ENCODE measurements around the gene WDR83. TPM values are rescaled to one million over a fixed set of nuclear protein-coding genes. Genes with fewer than 3 reads are reported as not detected.

The WDR83 gene
- total and polyA plus RNA-seq, 2 of the 4 experiments (the other 2 are of a cell fraction): 5.9 to 8.9 TPM

DNA sequence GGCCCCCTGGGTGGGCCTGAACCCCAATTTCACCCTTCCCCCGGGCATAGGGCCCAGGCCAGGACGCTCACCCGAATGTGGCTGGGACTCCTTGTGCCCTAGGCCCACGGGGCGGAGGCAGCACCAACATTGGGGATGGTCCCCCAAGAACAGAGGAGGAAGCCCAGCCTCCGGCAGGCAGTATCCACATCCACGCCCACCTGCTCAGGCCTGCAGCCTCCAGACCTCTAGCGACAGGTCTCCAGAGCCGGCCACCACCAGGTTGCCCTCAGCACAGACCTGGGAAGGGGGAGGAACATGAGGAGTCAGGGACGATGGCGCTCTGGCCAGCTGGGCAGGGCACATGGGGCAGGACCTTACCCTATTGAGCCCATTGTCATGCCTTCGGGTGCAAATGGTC, 22.4 kb downstream of the WDR83 start:
- ChIA-PET CTCF (no interaction called here), POLR2A (ENCODE audit: unreplicated experiment) (no interaction called here)
- H2BK120ac ChIP-seq (ENCODE audit: low read depth, low read length): no peak overlapping the region
- intact Hi-C loops (cut with micrococcal nuclease): no loop called here
- H2AK9ac ChIP-seq (replicated peaks; ENCODE audit: low read depth, low read length, poor library complexity): no peak overlapping the region
- no peak overlapping the region for H3K56ac ChIP-seq (ENCODE audit: extremely low read depth, insufficient read depth, low read length)
- no peak overlapping the region for H3K18ac ChIP-seq (ENCODE audit: low read depth, low read length)
- no TSS peak for BruUV-seq (replicated peaks)
- H4K20me1 ChIP-seq (ENCODE audit: insufficient read depth, low read length): no peaks in the 10 kb centered on the region
- H3K27me3 ChIP-seq (ENCODE audit: control insufficient read depth, insufficient read depth, low read length): no peaks in the 10 kb centered on the region
- in situ Hi-C loops (cut with MboI; ENCODE audit: low sequenced_read_pairs): no loop called here
- no peak overlapping the region for H2BK15ac ChIP-seq (ENCODE audit: low read depth, low read length)
- H3K14ac ChIP-seq (replicated peaks; ENCODE audit: low read depth, low read length): no peak overlapping the region
- no peak overlapping the region for H2BK5ac ChIP-seq (ENCODE audit: low read depth, low read length, poor library complexity, severe bottlenecking)
- TF ChIP-seq MAZ (IDR thresholded peaks at IDR 0.05; ENCODE audit: borderline replicate concordance, low read depth, low read length) (no peak), RFX5 (IDR thresholded peaks at IDR 0.05; ENCODE audit: low read depth, low read length) (no peak), CHD1 (IDR thresholded peaks at IDR 0.05; ENCODE audit: low read depth, low read length) (no peak), BHLHE40 (IDR thresholded peaks at IDR 0.05; ENCODE audit: low read depth, low read length) (no peak), NFE2L2 (IDR thresholded peaks at IDR 0.05; ENCODE audit: low read depth, low read length) (no peak), FOS (IDR thresholded peaks at IDR 0.05; ENCODE audit: low read depth, low read length) (no peak), MXI1 (IDR thresholded peaks at IDR 0.05; ENCODE audit: borderline replicate concordance, low read depth, low read length) (no peak), MAFK (IDR thresholded peaks at IDR 0.05; ENCODE audit: low read depth, low read length) (no peak), RCOR1 (IDR thresholded peaks at IDR 0.05; ENCODE audit: insufficient replicate concordance, low read length) (no peak), SMC3 (IDR thresholded peaks at IDR 0.05; ENCODE audit: low read depth, low read length) (no peak), CEBPB (IDR thresholded peaks at IDR 0.05; ENCODE audit: low read depth, low read length) (no peak), RAD21 (IDR thresholded peaks at IDR 0.05; ENCODE audit: low read length) (no peak), POLR2A (IDR thresholded peaks at IDR 0.05; ENCODE audit: low read depth, low read length) (no peak), CTCF (conservative IDR thresholded peaks at IDR 0.05; ENCODE audit: low read depth, low read length) (no peak)
- TF ChIP-seq, protein P1, sequence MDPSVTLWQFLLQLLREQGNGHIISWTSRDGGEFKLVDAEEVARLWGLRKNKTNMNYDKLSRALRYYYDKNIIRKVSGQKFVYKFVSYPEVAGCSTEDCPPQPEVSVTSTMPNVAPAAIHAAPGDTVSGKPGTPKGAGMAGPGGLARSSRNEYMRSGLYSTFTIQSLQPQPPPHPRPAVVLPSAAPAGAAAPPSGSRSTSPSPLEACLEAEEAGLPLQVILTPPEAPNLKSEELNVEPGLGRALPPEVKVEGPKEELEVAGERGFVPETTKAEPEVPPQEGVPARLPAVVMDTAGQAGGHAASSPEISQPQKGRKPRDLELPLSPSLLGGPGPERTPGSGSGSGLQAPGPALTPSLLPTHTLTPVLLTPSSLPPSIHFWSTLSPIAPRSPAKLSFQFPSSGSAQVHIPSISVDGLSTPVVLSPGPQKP (IDR thresholded peaks at IDR 0.05; ENCODE audit: borderline replicate concordance, low read depth, low read length): no peak
- TF ChIP-seq, protein P2, sequence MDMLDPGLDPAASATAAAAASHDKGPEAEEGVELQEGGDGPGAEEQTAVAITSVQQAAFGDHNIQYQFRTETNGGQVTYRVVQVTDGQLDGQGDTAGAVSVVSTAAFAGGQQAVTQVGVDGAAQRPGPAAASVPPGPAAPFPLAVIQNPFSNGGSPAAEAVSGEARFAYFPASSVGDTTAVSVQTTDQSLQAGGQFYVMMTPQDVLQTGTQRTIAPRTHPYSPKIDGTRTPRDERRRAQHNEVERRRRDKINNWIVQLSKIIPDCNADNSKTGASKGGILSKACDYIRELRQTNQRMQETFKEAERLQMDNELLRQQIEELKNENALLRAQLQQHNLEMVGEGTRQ (IDR thresholded peaks at IDR 0.05; ENCODE audit: low read depth, low read length): no peak
- H3K4me2 ChIP-seq (ENCODE audit: low read depth, low read length): no peak overlapping the region
- H3K4me3 ChIP-seq (ENCODE audit: insufficient read depth, low read depth, low read length): no peak overlapping the region
- no peak overlapping the region for H4K8ac ChIP-seq (ENCODE audit: low read depth in 2 of 2, low read length in 2 of 2)
- H3K27ac ChIP-seq (ENCODE audit: insufficient read depth, low read length): no peak overlapping the region
- H4K91ac ChIP-seq (ENCODE audit: insufficient read depth, low read depth, low read length): no peak overlapping the region
- no peak overlapping the region for H4K5ac ChIP-seq (ENCODE audit: low read depth, low read length)
- H3K9ac ChIP-seq (ENCODE audit: low read depth, low read length): no peak overlapping the region
- no peaks in the 10 kb centered on the region for H3K9me1 ChIP-seq (ENCODE audit: insufficient read depth, low read length)
- 95% methylated on average over 3 of the region's 12 CpGs; no CpG with 5 or more reads in 1 of the 2 experiments for WGBS, 2 experiments (ENCODE audit: extremely low coverage in 2 of 2, insufficient read length in 1 of 2)
- H3K23ac ChIP-seq (ENCODE audit: low read depth, low read length): no peak overlapping the region
- H2AFZ ChIP-seq (replicated peaks; ENCODE audit: low read length, poor library complexity): no peak overlapping the region
- peaks cover 0 to 7% of the 10 kb centered on the region in 2 experiments; a peak in 1 of 4 replicates for H3K79me1 ChIP-seq (ENCODE audit: low read depth in 1 of 2, low read length in 2 of 2)
- H3K4me1 ChIP-seq (ENCODE audit: control insufficient read depth, insufficient read depth, low read length): no peaks in the 10 kb centered on the region
- no peak overlapping the region for H3K4ac ChIP-seq (ENCODE audit: low read depth, low read length)
- no peak for DNase-seq
- no peaks in the 10 kb centered on the region for H3K9me3 ChIP-seq (ENCODE audit: control insufficient read depth, insufficient read depth, low read length)
- dilution Hi-C loops (cut with HindIII; ENCODE audit: low sequenced_read_pairs, unreplicated experiment): no loop called here
- ATAC-seq (ENCODE audit: low read depth): no peak
- H3K36me3 ChIP-seq (ENCODE audit: control insufficient read depth, insufficient read depth, low read length): 0 out of 2 replicates have a peak, but pooled peaks cover 2% of the 10 kb centered on the region
- no peak overlapping the region for H2BK20ac ChIP-seq (ENCODE audit: low read depth, low read length)
- H2AK5ac ChIP-seq (ENCODE audit: low read depth, low read length): no peak overlapping the region
